Measurements from ENCODE around the gene UNC5C.

UNC5C gene

DNA sequence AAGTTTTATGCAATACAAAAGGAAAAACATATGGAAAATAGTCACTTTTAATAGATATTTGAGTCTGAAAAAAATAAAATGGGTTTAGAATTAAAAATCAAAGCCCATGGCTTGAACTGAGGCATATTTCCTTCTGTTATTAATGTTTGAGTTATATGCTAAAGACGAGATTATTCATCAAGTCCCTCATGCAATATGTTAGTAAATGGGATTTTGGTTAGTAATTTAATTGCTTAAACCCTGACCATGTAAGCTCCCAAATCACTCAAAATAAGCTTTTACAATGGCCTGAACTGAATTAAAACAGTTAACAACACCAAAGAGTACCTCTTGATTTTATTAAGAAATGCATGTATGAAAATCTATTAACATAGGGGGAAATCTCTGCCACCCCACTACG, 12.1 kb downstream of the UNC5C start:
- ChIA-PET CTCF (interaction anchor here (1.7 kb wide), 1 partner anchor 12 kb away, joined by 4 read pairs; the partner anchor contains the start of gene UNC5C), POLR2A (no interaction called here)
- H3K9me3 ChIP-seq (ENCODE audit: control insufficient read depth, insufficient read depth, low read depth, low read length), result no peaks in the 10 kb centered on the region
- TF ChIP-seq ZNF214 (tag by site-specific recombination; IDR thresholded peaks at IDR 0.05; ENCODE audit: borderline replicate concordance), result peak; percentile 92; the same call in 1 of the 2 replicates
- TF ChIP-seq, protein P1, sequence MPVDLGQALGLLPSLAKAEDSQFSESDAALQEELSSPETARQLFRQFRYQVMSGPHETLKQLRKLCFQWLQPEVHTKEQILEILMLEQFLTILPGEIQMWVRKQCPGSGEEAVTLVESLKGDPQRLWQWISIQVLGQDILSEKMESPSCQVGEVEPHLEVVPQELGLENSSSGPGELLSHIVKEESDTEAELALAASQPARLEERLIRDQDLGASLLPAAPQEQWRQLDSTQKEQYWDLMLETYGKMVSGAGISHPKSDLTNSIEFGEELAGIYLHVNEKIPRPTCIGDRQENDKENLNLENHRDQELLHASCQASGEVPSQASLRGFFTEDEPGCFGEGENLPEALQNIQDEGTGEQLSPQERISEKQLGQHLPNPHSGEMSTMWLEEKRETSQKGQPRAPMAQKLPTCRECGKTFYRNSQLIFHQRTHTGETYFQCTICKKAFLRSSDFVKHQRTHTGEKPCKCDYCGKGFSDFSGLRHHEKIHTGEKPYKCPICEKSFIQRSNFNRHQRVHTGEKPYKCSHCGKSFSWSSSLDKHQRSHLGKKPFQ (tag by site-specific recombination; IDR thresholded peaks at IDR 0.05), result no peak
- H3K36me3 ChIP-seq (ENCODE audit: control insufficient read depth in 2 of 2, insufficient read depth in 1 of 2, low read length in 2 of 2), result no peaks in the 10 kb centered on the region
- H3K4me1 ChIP-seq (ENCODE audit: control insufficient read depth, insufficient read depth, low read length), result peaks cover 30% of the 10 kb centered on the region
- H3K27ac ChIP-seq (ENCODE audit: extremely low read depth, low read depth, low read length), result no peak overlapping the region
- no peak overlapping the region for H3K4me3 ChIP-seq (ENCODE audit: low read depth, low read length)

DNA sequence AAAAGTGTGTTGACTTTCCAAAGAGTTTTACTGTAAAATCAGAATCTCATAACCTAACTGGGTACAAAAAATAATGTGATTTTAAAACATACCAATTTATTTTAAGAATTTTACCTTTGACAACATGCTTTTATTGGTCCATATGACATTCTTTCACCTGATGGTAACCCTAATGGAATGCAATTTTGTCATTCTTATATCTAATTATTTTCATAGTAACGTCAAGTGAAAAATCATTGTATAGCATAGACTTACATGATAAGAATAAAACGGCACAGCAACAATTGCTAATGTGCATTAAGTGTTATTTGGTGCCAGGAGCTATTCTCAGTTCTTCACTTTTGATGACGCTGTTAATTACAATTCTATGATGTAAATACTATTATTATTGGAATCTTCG, 13.6 kb downstream of the UNC5C start:
- H3K4me1 ChIP-seq (ENCODE audit: control insufficient read depth, insufficient read depth, low read length), result peaks cover 33% of the 10 kb centered on the region
- H3K9me3 ChIP-seq (ENCODE audit: control insufficient read depth, insufficient read depth, low read depth, low read length), result no peaks in the 10 kb centered on the region
- H3K27ac ChIP-seq (ENCODE audit: extremely low read depth, low read depth, low read length), result no peak overlapping the region
- ChIA-PET POLR2A (no interaction called here), CTCF (interaction anchor here (0.6 kb wide), 1 partner anchor 11 kb away, joined by 4 read pairs; no protein-coding TSS in a partner anchor)
- H3K36me3 ChIP-seq (ENCODE audit: control insufficient read depth in 2 of 2, insufficient read depth in 1 of 2, low read length in 2 of 2), result no peaks in the 10 kb centered on the region
- TF ChIP-seq, protein P2, sequence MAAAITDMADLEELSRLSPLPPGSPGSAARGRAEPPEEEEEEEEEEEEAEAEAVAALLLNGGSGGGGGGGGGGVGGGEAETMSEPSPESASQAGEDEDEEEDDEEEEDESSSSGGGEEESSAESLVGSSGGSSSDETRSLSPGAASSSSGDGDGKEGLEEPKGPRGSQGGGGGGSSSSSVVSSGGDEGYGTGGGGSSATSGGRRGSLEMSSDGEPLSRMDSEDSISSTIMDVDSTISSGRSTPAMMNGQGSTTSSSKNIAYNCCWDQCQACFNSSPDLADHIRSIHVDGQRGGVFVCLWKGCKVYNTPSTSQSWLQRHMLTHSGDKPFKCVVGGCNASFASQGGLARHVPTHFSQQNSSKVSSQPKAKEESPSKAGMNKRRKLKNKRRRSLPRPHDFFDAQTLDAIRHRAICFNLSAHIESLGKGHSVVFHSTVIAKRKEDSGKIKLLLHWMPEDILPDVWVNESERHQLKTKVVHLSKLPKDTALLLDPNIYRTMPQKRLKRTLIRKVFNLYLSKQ (tag by site-specific recombination; IDR thresholded peaks at IDR 0.05; ENCODE audit: borderline replicate concordance), result no peak
- TF ChIP-seq, protein P3, sequence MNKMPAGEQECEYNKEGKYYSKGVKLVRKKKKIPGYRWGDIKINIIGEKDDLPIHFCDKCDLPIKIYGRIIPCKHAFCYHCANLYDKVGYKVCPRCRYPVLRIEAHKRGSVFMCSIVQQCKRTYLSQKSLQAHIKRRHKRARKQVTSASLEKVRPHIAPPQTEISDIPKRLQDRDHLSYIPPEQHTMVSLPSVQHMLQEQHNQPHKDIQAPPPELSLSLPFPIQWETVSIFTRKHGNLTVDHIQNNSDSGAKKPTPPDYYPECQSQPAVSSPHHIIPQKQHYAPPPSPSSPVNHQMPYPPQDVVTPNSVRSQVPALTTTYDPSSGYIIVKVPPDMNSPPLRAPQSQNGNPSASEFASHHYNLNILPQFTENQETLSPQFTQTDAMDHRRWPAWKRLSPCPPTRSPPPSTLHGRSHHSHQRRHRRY (tag by site-specific recombination; IDR thresholded peaks at IDR 0.05), result no peak
- TF ChIP-seq ZNF19 (tag by site-specific recombination; IDR thresholded peaks at IDR 0.05; ENCODE audit: low read depth), result no peak
- no peak for TF ChIP-seq ZNF214 (tag by site-specific recombination; IDR thresholded peaks at IDR 0.05; ENCODE audit: borderline replicate concordance)
- TF ChIP-seq ZNF791 (tag by site-specific recombination; IDR thresholded peaks at IDR 0.05), result no peak
- TF ChIP-seq ZEB2 (tag by site-specific recombination; IDR thresholded peaks at IDR 0.05), result no peak
- TF ChIP-seq ZNF621 (tag by site-specific recombination; IDR thresholded peaks at IDR 0.05), result no peak
- TF ChIP-seq ZNF830 (tag by site-specific recombination; IDR thresholded peaks at IDR 0.05; ENCODE audit: low read depth), result no peak
- no peak for TF ChIP-seq ZNF654 (tag by site-specific recombination; IDR thresholded peaks at IDR 0.05; ENCODE audit: low read depth)
- no peak for TF ChIP-seq ZNF169 (tag by site-specific recombination; IDR thresholded peaks at IDR 0.05)
- no peak for TF ChIP-seq GLIS2 (tag by site-specific recombination; IDR thresholded peaks at IDR 0.05)
- no peak overlapping the region for H3K4me3 ChIP-seq (ENCODE audit: low read depth, low read length)

DNA sequence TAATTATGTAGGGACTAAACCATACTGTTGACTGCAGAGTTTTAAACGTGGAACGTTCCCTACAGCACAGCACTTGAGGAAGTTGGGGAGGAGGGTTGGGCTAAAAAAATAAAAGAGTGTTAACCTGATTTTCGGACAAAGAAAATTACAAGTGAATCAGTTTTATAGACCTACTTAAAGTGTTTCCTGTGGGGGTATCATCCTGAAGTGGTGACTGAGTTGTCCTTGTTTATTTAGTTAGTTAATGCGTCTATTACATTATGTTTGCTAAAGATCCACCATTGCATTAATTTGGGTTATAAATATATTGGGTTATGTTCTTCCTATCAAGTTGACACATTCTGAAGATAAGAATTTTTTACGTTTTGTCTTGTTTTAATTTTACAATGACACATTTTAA, 14.7 kb downstream of the UNC5C start:
- Histone ChIP-seq H3K9me3 (ENCODE audit: control insufficient read depth, insufficient read depth, low read depth, low read length) (no peaks in the 10 kb centered on the region), H3K27ac (ENCODE audit: extremely low read depth, low read depth, low read length) (no peak overlapping the region), H3K4me1 (ENCODE audit: control insufficient read depth, insufficient read depth, low read length) (peaks cover 29% of the 10 kb centered on the region), H3K4me3 (ENCODE audit: low read depth, low read length) (no peak overlapping the region), H3K36me3 (ENCODE audit: control insufficient read depth in 2 of 2, insufficient read depth in 1 of 2, low read length in 2 of 2) (no peaks in the 10 kb centered on the region)
- ChIA-PET CTCF (no interaction called here), POLR2A (no interaction called here)
- TF ChIP-seq IKZF3 (tag by site-specific recombination; IDR thresholded peaks at IDR 0.05), result peak; percentile 79
- no peak for TF ChIP-seq ZNF549 (tag by site-specific recombination; IDR thresholded peaks at IDR 0.05)
- TF ChIP-seq OSR2 (tag by site-specific recombination; IDR thresholded peaks at IDR 0.05), result peak; percentile 84
- TF ChIP-seq, protein P1 (tag by site-specific recombination; IDR thresholded peaks at IDR 0.05), result no peak
- TF ChIP-seq, protein P4, sequence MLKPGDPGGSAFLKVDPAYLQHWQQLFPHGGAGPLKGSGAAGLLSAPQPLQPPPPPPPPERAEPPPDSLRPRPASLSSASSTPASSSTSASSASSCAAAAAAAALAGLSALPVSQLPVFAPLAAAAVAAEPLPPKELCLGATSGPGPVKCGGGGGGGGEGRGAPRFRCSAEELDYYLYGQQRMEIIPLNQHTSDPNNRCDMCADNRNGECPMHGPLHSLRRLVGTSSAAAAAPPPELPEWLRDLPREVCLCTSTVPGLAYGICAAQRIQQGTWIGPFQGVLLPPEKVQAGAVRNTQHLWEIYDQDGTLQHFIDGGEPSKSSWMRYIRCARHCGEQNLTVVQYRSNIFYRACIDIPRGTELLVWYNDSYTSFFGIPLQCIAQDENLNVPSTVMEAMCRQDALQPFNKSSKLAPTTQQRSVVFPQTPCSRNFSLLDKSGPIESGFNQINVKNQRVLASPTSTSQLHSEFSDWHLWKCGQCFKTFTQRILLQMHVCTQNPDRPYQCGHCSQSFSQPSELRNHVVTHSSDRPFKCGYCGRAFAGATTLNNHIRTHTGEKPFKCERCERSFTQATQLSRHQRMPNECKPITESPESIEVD (tag by site-specific recombination; IDR thresholded peaks at IDR 0.05), result peak; percentile 95
- TF ChIP-seq, protein P5, sequence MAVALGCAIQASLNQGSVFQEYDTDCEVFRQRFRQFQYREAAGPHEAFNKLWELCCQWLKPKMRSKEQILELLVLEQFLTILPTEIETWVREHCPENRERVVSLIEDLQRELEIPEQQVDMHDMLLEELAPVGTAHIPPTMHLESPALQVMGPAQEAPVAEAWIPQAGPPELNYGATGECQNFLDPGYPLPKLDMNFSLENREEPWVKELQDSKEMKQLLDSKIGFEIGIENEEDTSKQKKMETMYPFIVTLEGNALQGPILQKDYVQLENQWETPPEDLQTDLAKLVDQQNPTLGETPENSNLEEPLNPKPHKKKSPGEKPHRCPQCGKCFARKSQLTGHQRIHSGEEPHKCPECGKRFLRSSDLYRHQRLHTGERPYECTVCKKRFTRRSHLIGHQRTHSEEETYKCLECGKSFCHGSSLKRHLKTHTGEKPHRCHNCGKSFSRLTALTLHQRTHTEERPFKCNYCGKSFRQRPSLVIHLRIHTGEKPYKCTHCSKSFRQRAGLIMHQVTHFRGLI (tag by site-specific recombination; IDR thresholded peaks at IDR 0.05), result 0 out of 2 replicates have a peak, but pooled peaks have one; percentile 13
- peak; percentile 65; the same call in 1 of the 2 replicates for TF ChIP-seq GFI1B (tag by site-specific recombination; IDR thresholded peaks at IDR 0.05)
- TF ChIP-seq KLF8 (tag by site-specific recombination; IDR thresholded peaks at IDR 0.05), result peak; percentile 39
- 0 out of 2 replicates have a peak, but pooled peaks have one; percentile 45 for TF ChIP-seq ZNF24 (tag by site-specific recombination; IDR thresholded peaks at IDR 0.05)
- peak; percentile 15; the same call in 1 of the 2 replicates for TF ChIP-seq MZF1 (tag by site-specific recombination; IDR thresholded peaks at IDR 0.05; ENCODE audit: borderline replicate concordance)
- TF ChIP-seq ZEB2 (tag by site-specific recombination; IDR thresholded peaks at IDR 0.05), result peak; percentile 62; the same call in 1 of the 2 replicates
- peak; percentile 26; the same call in 1 of the 2 replicates for TF ChIP-seq ZNF629 (tag by site-specific recombination; IDR thresholded peaks at IDR 0.05)

All from HEK293 (cell line).